HG03060 (cell line): ENCODE results near the gene ZNF385D.

ENCODE experiments used
- ATAC-seq: cut with Tn5 transposase; IDR thresholded peaks from one replicate; pipeline ENCODE4 v1.9.1; 2021; ENCODE audit warnings: low read depth, moderate number of reproducible peaks; ENCODE audit not compliant: unreplicated experiment

Gene ZNF385D

DNA sequence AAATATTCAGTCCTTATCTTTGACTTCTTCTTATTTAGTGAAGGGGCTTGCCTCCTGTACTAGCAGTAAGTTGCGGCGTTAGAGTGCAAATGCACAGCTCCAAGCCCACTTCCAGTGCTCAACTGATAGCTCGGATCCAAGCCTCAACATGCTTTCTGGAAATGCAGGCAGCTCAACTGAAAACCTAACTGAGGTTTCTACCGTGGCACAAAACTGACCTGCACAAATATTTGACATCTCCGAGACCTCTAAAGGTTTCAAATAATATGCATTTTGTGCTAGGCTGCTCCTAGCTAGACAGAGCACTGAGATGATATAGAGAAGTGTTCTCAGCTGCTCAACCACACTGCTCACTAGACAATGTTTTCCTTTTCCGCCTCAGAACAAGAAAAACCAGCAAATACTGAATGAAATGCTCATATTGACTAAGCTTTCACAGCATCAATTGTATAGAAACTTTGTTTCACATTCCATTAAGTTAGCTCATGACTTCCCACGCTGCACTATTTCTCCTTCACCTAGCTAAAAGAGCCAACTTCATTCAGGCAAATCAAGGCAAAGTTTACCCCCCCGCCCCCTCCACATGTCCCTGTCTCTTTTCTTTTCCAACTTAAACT is 822 bp downstream of the ZNF385D start:
- ATAC-seq, result no peak

DNA sequence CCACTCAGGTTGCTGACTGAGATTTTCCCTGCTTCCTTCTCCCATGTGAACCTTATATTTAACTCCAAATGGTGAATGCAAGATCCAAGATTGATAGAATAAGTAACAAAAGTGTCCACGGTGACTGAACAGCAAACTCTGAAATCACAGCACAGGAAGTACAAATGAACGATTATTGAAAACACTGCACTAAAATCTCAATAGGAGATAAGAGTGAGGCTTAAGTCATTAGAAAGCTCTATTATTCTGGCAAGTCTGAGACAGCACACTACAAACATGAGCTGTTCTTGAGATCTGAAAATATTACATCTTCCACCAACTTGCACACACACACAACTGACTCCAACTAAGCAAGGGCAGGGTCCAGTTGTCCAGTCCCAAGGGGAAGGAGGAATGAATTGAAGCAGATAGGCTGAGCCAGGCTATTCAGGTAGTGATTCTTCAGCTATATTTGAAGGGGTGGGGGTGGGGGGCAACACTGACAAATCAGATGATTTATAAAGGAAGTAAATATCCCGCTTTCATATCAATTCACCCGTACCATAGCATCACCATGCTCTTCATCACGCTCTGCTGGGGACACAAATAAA is 2.9 kb downstream of the ZNF385D start:
- ATAC-seq, result no peak

DNA sequence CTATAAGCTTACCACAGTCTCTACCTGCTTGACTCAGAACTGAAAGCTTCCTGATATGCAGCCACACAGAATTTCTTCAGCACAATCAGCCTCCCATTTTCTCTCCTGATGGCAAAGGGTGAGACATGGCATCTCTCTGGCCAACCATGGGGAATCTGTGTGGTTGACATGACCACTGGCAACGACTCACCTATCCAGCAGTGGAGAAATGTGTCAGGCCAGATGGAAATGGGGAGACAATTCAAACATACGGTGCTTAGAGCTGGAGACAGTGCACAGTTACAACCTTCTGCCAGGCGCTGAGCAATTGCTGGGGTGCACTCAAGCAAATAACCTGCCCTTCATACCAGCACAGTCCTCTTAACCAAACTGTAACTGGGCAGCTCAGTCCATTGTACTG is 3.6 kb downstream of the ZNF385D start:
- no peak for ATAC-seq

DNA sequence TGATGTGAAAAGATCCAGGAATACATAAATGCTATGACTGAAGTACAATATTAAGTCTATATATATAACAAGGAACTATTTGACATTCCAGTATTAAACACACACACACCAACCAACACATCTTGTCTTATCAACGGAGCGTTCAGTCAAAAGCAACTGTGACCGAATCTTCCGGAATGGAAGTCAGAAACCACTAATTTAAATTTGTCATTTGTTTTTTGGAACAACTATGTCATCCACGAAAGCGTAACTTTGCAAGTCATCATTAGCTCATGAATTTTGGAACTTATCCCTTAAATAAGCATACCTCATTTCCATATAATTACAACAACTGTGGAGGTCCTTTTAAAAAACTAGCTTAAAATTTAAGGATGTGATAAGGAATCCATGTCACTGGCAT is 5.0 kb downstream of the ZNF385D start:
- ATAC-seq, result no peak

DNA sequence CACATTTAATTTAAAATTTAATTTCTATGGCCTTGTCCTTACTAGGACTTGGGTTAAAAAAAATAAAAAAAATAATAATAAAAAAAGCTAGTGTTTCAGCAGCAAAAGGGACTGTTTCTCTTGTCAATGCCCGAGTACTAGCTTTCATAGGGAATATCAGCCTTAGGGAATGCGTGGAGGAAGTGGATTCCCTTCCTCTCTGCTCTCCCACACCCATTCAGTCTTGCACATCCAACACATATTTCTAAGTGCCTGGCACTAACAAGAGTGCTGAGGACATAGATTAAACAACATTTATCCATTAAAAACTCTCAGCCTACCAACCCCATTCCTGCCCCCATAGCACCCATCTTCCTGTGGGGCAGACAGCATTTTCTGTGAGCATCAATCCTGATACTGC is 6.2 kb downstream of the ZNF385D start:
- ATAC-seq, result no peak

DNA sequence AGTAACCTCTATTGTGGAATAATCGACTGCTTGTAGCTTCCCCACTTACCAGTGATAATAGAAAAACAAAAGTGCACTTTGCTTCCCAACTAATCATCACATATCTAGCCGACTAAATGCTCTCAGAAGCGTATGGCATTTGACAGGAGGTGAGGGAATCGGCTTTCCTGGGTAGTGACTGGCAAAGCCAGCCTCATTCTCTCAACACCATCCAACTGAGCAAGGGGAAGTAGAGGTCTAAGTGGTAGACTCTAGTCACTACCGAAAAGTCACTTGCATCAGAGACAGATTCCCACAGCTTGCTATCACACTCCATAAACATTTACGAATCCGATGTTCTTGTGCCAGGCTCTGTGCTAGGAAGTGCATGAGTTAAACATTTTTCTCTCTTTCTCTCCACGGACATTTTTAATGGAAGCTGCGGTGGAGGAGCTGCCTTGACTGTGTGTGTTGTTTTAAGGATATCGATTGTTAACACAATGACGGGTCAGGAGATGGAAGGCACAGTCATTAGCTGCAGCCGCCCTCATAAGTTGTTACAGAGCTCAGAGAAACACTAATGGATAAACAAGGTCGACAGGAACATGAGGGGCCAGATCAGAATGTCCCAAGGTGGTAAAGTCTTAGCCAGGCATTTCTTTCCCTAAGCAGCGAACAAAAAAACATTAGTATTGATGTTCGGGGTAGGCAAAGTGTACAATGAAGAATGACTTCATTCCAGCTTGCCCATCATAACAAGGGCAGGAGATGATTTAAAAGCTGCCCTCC is 11.9 kb downstream of the ZNF385D start:
- ATAC-seq, result no peak

DNA sequence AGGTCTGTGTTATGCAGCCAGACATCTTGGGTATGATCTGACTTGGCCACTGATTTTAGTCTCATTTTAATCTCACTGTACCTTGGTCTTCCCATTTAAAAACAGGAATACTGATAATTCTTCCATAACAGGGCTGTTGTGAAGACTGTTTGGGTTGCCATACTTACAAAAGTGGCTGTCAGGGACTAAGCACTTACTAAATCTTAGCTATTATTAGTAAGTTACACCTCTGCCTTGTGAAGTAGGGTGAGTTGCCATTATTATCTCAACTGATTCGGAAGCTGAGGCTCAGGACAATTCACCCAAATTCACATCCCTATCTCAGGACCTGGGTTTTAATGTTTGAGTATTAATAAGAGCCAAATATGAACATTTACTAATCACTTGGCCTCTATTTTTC is 12.7 kb downstream of the ZNF385D start:
- no peak for ATAC-seq

DNA sequence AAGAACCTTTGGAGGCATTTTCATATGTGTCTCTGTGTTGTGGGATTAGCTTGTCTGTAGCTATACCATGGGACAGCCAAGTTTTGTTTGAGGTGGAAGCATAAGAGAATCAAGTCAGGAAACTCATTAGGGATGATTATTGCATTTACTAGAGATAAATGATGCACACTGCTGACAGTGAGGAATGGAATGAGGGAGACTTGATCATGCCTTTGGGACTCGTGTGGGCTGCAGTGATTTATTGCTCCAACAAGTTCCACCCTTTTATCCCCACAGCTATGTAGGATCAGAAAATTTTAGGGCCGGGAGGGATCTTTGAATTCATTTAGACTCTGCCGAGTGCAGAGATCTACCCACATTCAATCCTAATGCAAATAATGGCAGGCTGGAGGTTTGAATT is 16.3 kb downstream of the ZNF385D start:
- ATAC-seq, result no peak

DNA sequence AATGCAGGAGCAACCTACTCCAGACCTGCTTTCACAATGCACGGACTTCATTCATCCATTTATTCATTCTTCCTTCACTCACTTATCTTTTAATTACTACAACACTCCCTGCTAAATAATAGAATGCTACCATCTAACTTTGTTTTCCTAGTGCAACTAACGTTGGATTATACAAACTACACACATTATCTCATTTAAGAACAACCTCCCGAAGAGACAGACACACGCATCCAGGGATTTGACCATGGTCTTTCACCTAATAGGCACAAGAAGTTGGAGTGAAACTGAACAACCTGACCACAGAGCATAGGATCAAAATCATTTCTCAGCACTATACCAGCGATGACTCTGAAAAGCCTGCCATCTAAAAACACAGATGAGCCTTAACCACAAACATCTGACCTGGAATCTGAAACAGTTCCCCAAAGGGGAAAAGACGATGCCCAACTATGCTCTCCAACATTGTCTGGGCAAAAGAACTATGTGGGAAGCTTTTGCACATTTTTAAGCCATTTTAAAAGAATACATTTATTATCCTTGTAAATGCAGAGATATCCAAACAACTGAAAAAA is 21.0 kb downstream of the ZNF385D start:
- ATAC-seq, result no peak

DNA sequence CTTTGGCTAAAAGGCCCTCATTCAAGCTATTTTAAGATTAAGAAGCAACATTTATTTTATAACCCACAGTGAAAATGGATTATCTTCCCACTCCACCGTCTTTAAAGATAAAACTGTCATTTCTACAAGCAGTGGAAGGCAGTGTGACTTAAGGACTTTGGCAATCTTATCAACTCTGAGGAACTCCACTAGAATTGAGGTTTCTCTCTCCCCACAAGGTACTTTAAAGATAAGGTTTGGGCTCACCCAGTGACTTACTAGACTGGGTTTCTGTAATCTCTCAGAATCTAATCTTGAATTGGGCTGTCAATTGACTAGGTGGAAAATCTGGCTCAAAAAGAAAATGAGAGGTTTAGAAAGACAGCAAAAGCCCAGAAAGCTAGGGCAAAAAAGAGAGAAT is 21.7 kb downstream of the ZNF385D start:
- no peak for ATAC-seq

DNA sequence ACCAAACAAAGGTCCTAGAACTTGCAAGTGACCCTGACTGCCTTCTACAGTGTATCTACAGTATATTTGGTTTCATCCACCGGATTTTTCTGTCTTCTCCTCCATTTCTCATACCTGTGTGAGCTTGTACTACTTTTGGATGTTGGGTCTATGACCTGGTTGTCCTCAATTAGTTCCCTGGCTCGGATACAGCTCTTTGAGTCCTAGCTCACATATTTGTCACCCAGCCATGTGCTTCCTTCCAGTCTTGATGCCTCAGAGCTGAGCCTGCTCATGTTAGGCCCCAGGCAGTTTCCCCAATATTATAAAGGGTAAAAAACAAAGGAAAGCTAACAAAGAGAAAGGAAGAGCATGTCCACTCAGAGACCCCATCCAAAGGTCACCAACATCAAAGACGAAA is 28.2 kb downstream of the ZNF385D start:
- no peak for ATAC-seq

DNA sequence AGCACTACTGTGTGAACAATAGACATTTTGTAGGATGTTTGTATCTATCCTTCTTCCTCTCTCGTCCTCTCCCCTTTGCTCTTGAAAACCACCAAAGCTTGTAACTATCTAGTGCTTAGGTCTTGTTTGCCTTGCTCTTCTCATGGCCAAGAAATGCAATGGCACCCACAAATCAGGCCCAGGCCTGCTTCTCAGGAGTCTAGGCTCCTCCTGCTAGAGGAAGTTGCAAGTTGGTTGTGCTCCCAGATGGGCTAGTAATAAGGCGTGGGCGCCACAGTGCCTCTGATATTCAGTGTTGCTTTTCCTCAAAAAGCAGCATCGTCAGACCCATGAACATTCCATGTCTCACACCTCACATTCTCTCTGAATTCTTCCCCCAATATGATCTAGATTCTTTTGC is 28.7 kb downstream of the ZNF385D start:
- no peak for ATAC-seq

DNA sequence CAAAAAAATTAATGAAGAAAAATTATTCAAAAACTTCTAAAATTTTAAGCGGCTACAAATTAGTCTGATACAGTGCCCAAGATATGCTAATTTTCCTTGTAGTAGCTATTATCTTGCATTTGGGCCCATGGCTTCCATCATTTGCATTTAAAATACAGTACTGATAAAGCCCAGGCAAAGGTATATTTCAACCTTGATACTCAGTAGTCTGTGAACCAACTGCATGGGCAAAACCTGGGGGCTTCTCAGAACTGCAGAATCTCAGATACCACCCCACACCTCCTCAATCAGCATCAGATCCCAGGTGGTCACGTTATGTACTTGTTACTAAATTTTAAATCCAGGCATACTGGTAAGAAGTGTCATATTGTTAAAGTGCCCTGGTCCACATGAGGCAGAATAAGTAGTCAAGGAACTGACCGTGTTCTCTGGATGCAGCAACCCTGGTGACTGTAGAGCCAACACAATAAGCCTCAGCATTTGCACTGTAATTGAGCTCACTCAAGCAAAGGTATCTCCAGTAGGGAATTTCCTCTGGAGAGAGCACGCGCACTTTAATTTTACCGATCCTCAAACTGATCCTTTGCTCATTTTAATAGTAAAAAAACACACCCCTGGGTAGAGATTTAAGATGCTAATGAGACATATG is 31.9 kb downstream of the ZNF385D start:
- no peak for ATAC-seq

DNA sequence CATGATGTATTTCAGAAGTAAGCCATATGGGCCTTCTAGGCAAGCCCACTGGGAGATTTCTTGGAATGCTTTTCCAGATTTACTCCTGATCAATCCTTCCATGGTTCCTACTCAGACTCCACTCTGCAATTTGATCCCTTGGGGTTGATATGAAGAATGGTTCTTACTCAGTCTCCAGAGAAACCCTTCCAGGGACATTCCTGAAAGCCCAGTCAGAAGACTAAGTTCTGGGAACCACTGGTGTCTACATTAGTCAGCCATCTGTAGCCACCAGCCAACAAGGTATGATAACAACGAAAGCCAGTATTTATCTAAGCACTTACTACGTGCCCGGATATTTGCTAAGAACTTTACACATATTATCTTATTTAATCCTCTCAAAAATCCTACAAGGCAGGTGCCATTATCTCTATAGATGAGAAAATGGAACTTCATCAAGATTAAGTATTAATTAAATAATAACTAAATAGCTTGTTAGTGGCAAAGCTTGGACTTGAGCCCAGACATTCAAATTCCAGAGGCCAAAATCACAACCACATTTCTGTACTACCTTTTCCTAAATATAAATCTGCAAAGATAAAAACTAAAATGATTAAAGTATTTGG is 32.7 kb downstream of the ZNF385D start:
- ATAC-seq, result no peak

DNA sequence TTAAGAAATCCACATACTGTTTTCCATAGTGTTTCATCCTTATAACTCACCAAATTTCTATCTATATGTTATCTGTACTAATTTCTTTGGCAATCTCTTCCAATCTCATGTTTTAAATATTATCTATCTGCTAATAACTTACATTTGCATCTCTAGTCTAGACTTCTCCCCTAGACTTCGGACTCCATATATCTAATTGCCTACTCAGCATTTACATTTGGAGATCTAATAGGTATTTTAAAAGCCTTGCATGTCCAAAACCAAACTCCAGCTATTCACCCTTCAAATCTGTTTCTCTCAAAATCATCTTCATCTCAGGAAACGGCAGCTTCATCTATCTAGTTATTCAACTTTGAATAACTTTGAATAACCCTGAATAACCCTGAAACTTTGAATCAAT is 35.3 kb downstream of the ZNF385D start:
- no peak for ATAC-seq

DNA sequence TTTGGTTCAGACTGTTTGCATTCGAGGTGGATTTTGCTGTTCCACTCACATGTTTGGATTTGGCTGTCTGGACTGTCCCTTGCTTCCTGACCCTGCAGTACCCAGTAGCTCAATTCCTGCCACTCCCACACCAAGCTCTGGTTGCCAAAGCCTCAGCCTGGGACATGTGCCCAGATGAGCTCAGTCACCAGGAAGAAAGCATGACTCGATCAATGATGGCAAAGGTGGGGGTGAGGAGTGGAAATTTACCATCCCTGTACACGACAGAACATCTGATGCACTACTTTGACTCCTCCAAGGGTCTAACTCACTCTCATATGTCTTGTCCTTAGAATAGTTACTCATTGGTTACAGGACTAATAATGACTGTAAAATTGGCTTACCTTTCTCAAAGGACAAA is 45.2 kb downstream of the ZNF385D start:
- ATAC-seq, result no peak

DNA sequence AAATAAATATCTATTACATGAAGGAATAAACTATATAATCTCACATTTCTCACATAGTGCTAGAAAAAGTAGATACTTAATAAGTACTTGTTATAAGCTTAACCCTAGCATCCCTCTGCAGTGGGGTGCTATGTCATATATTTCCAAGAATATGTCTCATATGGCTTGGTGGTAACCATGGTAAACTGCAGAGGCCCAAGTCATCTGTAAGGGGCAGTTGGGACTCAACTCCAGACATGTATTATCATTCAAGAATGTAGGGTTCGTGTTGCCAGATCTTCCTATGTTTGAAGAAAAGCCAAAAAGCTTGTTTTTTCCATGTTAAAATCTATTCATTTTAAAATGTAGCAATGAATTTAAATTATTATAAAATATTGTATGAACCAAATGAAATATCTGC is 46.2 kb downstream of the ZNF385D start:
- ATAC-seq, result no peak

DNA sequence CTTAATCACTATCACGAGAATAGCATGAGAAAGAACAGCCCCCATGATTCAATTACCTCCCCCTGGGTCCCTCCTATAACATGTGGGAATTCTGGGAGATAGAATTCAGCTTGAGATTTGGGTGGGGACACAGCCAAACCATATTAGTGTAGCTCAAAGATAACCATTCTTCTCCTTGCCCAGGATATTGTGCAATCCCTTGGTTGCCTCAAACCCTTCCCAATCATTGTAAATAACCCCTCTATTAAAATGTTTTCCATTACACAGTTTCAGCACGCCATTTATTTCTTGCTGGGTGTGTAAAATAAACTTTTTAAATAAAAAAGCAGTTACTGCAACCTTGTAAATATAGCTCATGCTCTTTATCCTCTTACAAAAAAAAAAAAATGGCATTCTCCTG is 47.7 kb downstream of the ZNF385D start:
- ATAC-seq, result no peak

DNA sequence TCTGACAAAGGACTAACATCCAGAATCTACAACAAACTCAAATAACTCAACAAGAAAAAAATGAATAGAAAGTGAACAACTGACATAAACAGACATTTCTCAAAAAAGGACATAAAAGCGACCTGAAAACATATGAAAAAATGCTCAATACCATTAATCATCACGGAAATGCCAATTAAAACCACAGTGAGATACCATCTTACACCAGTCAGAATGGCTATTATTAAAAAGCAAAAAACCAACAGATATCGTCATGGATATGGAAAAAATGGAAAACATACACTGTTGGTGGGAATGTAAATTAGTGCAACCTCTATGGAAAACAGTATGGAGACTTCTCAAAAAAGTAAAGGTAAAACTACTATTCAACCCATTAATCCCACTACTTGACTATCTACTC is 53.3 kb downstream of the ZNF385D start:
- no peak for ATAC-seq

DNA sequence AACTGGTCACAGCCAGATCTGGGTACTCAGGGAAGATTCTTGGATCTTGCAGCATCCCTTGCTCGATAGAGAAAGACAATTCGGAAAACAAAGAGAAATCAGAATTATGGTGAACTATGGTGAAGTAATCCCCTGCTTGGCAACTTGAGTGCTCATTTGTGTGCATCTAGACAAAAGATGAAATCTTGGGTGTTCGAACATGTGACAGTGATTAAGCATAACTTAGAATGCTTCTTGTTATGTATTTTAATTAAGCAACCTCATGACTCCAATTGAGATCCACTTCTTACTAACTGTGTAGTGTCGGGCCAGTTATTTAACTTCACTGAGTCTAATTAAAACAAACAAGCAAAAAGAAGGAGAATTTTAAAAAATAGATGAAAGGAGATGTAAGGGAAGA is 56.5 kb downstream of the ZNF385D start:
- no peak for ATAC-seq

DNA sequence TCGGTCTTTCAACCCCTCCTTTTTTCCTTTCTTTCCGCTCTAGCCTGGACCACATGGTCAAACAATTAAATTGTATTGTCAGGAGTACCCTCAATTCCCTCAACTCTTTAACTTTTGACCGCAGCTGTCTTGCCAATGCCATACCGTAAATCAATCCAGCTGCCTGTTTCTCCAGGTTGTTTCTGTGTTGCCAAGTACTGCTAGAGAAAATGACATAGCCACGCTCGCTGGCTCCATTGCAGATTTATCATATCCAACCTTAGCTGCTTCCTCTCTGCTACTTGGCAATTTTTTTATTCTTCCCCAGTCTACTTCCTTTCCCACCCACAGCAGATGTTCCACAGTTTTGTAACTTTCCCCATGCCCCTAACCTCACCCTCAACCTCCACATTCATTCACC is 60.0 kb downstream of the ZNF385D start:
- no peak for ATAC-seq
